Mucosa of stomach (tissue), 1 donor: Measurements from ENCODE around the gene EIF4E1B.

Source experiments
- H3K27me3 ChIP-seq: one replicate; pipeline ENCODE4 v1.7.0; 2013; ENCODE audit warnings: mild to moderate bottlenecking, low read length; ENCODE audit not compliant: control insufficient read depth, insufficient read depth
- H3K36me3 ChIP-seq: one replicate; pipeline ENCODE4 v1.7.0; 2013; ENCODE audit warnings: low read length; ENCODE audit not compliant: control insufficient read depth, insufficient read depth
- H3K4me1 ChIP-seq: one replicate; pipeline ENCODE4 v1.7.0; 2013; ENCODE audit warnings: mild to moderate bottlenecking, low read length; ENCODE audit not compliant: control insufficient read depth, insufficient read depth
- H3K4me3 ChIP-seq: one replicate; pipeline ENCODE4 v1.7.0; 2013; ENCODE audit warnings: low read length
- H3K9ac ChIP-seq: one replicate; pipeline ENCODE4 v1.7.0; 2013; ENCODE audit warnings: mild to moderate bottlenecking, low read length, moderate library complexity
- H3K9me3 ChIP-seq: one replicate; pipeline ENCODE4 v1.7.0; 2013; ENCODE audit warnings: mild to moderate bottlenecking, low read length, moderate library complexity; ENCODE audit not compliant: control insufficient read depth
- donor health status: Pancreatic carcinoma.

The EIF4E1B gene

DNA sequence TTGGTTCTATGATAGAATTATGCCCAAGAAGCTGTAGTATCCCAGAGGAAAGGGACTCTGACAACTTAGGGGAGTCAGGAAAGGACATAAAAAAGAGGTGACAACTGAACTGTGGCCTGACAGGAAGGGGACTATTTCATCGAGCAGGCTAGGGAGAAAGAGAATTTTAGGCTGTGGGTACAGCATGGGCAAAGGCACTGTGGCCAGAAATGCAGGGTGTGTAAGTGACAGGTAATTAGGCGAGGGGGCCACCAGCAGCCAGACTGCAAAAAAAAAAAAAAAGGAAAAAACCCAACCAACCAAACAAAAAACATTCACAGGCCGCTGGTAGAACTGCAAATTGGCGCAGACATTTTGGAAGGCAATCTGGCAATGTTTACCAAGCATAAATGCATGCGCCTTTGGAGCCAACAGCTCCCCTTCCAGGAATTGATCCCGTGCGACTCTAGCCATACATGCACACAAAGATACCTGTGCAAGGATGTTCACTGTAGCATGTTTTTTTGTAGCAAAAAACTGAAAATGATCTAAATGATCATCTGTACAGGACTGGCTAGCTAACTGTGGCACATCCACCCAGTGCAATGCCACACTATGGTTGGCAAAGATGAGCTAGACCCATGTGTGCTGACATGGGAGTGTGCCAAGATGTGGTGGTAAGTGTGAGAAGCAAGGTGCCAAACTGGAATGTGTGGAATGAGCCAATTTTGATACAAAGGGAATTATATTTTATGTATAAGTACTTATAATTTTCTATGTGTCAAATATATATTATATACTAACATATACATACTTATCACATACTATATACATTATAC lies 1.1 kb downstream of the EIF4E1B start:
- Histone ChIP-seq H3K9me3 (no peaks in the 10 kb centered on the region), H3K27me3 (peaks cover 78% of the 10 kb centered on the region), H3K36me3 (no peaks in the 10 kb centered on the region), H3K9ac (no peak overlapping the region), H3K4me1 (peaks cover 15% of the 10 kb centered on the region), H3K4me3 (no peak overlapping the region)

DNA sequence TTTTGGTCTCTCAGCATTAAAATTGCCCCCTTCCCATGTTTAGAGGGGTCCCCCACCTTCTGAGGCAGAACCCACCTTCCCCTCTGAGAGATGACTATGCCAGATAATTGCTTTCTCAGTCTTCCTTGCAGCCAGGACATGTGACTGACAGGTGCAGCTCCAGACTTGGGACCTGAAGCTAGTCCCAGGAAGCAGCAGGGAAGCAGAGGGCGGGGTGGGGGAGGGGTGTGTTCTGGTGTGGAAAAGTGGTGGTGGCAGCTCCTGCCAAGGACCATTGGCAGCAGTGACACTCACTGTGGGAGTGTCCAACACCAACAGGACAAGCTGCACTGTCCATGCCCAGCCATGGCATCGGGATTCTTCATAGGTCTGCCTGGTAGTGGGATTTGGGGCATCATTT lies 2.3 kb downstream of the EIF4E1B start:
- H3K4me1 ChIP-seq, result peaks cover 8% of the 10 kb centered on the region
- peaks cover 70% of the 10 kb centered on the region for H3K27me3 ChIP-seq
- no peak overlapping the region for H3K4me3 ChIP-seq

DNA sequence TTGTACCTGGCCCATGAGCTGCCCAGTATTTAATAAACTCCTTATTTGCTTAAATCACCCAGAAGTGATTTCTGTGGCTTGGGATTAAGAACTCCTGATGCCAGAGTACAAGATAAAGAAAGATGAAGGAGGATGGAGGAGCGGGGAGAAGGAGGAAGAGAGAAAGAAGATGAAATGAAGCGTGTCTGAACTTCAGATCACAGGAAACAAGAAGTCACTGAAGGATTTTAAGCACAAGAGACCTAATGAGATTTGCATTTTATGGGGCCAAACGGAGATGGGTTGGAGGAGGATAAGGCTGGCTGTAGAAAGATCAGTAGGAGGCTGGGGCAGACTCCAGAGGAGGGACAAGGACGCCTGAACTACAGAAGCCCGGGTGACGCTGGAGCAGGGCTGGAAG lies 3.1 kb downstream of the EIF4E1B start:
- no peaks in the 10 kb centered on the region for H3K9me3 ChIP-seq
- no peak overlapping the region for H3K4me3 ChIP-seq
- peaks cover 62% of the 10 kb centered on the region for H3K27me3 ChIP-seq

More for the DNA sequence above, 2.3 kb downstream of the EIF4E1B start:
- H3K9me3 ChIP-seq, result no peaks in the 10 kb centered on the region
- H3K36me3 ChIP-seq, result no peaks in the 10 kb centered on the region
- H3K9ac ChIP-seq, result no peak overlapping the region

DNA sequence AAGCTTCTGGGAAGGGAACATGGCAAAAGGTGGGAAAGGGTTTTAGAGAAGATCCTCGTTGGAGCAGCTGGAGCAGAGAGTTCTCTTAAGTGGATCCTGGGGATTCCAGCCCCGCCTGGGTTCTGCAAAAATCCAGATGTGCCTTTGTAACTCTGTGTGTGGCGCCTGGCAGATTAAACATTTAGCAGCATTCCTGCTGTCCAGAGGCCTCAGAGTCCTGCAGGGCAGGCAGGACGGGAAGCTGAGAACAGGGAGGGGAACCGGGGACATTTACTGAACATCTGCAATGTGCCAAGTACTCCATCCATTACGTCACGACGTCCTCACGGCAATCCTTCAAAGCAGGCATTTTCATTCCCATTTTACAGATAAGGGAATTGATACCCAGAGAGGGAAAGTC lies 6.0 kb downstream of the EIF4E1B start:
- Histone ChIP-seq H3K9me3 (no peaks in the 10 kb centered on the region), H3K4me1 (no peaks in the 10 kb centered on the region), H3K4me3 (no peak overlapping the region), H3K27me3 (peaks cover 34% of the 10 kb centered on the region), H3K9ac (no peak overlapping the region), H3K36me3 (no peaks in the 10 kb centered on the region)

More for the DNA sequence above, 3.1 kb downstream of the EIF4E1B start:
- H3K4me1 ChIP-seq, result peaks cover 8% of the 10 kb centered on the region
- no peaks in the 10 kb centered on the region for H3K36me3 ChIP-seq
- H3K9ac ChIP-seq, result no peak overlapping the region

DNA sequence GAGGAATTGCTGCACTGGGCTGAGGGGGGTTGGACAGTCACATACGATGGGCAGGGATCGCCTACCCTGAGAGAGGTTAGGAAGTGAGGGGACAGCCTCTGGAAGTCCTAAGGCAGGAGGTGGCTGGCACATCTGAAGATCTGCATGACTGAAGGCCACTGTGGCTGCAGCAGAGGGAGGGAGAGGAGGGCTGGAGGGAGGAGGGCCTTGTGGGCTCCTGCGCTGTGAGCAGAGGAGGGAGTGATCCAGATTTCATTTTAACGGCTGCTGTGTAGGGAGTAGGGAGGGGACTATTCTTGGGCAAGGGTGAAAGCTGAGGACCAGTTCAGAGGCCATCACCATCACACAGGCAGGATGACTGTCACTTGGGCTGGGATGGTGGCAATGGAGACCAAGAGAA lies 7.1 kb downstream of the EIF4E1B start:
- peaks cover 29% of the 10 kb centered on the region for H3K27me3 ChIP-seq
- no peak overlapping the region for H3K4me3 ChIP-seq
- no peak overlapping the region for H3K9ac ChIP-seq
- no peaks in the 10 kb centered on the region for H3K4me1 ChIP-seq
- H3K36me3 ChIP-seq, result no peaks in the 10 kb centered on the region
- no peaks in the 10 kb centered on the region for H3K9me3 ChIP-seq

DNA sequence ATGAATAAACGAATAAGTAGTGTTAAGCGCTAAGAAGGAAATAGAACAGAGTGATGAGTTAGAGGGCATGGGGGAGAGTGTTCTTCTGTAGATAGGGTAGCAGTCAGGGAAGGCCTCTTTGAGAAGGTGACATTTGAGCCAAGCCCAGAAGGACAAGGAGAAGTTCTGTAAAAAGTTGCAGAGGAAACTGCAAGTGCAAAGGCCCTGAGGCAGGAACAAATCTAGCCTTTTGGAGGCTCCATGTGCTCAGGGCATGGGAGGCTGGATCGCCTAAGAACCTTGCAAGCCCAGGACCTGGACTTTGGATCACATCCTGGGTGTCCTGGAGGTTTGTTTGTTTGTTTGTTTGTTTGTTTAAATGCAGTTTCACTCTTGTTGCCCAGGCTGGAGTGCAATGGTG lies 8.0 kb downstream of the EIF4E1B start:
- H3K4me3 ChIP-seq, result no peak overlapping the region
- H3K27me3 ChIP-seq, result peaks cover 25% of the 10 kb centered on the region
- H3K36me3 ChIP-seq, result no peaks in the 10 kb centered on the region
- no peak overlapping the region for H3K9ac ChIP-seq
- no peaks in the 10 kb centered on the region for H3K4me1 ChIP-seq
- no peaks in the 10 kb centered on the region for H3K9me3 ChIP-seq

DNA sequence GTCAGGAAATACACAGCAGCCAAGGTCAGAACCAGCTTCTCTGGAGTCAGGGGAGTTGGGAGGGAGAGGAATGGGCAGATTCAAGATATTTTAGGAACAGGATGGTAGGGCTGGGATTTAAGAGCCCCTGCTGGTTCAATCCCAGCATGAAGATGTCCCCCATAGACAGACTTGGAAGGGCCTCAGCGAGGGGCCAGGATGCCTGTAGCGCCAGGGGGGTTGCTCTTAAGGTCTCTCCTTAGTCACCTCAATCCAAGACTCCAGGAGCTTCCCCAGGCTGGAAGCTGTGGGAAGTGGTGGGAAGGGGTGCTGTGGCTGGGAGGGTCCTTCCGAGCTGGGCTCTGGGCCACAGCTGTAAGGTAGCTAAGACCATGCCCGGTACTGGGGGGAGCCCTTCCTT lies 8.7 kb downstream of the EIF4E1B start:
- Histone ChIP-seq H3K4me1 (no peaks in the 10 kb centered on the region), H3K27me3 (peaks cover 21% of the 10 kb centered on the region), H3K36me3 (no peaks in the 10 kb centered on the region), H3K4me3 (no peak overlapping the region), H3K9ac (no peak overlapping the region), H3K9me3 (no peaks in the 10 kb centered on the region)

DNA sequence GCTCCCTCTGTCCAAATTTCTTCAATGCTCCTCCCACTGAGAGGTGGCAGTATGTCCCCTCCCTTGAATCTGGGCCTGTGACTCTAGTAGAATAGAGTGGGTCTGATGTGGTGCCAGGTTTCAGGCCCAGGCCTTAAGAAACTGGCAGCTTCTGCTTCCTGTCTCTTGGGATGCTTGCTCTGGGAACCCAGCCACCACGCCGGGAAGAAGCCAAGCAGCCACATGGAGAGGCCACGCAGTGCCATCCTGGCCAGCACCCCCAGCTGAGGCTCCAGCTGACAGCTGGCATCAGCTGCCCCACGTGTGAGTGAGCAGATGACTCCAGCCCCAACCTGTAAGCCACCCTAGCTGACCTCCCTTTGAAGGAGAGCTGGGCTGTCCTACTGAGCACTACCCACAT lies 9.5 kb downstream of the EIF4E1B start:
- Histone ChIP-seq H3K27me3 (peaks cover 17% of the 10 kb centered on the region), H3K4me1 (no peaks in the 10 kb centered on the region), H3K9ac (no peak overlapping the region), H3K9me3 (no peaks in the 10 kb centered on the region), H3K36me3 (no peaks in the 10 kb centered on the region), H3K4me3 (no peak overlapping the region)

DNA sequence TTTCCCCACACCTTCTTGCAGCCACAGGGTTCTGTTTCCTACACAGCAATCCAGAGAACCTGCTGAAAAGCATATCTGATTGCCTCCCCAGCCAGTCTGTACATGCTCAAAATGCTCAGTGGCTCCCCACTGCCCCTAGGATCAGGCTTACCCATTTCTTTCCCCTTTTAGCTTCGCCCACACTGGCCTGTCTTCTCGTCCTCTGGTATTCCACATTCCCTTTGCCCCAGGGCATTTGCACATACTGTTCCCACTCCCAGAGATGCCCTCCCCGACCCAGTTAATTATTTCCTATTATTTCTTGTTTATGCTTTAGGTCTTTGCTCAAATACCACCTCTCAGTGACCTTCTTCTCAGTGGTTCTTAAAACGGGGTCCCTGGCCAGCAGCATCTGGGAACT lies 10.1 kb downstream of the EIF4E1B start:
- H3K9ac ChIP-seq, result no peak overlapping the region
- no peak overlapping the region for H3K4me3 ChIP-seq
- no peaks in the 10 kb centered on the region for H3K9me3 ChIP-seq
- H3K36me3 ChIP-seq, result no peaks in the 10 kb centered on the region
- peaks cover 12% of the 10 kb centered on the region for H3K27me3 ChIP-seq
- no peaks in the 10 kb centered on the region for H3K4me1 ChIP-seq

DNA sequence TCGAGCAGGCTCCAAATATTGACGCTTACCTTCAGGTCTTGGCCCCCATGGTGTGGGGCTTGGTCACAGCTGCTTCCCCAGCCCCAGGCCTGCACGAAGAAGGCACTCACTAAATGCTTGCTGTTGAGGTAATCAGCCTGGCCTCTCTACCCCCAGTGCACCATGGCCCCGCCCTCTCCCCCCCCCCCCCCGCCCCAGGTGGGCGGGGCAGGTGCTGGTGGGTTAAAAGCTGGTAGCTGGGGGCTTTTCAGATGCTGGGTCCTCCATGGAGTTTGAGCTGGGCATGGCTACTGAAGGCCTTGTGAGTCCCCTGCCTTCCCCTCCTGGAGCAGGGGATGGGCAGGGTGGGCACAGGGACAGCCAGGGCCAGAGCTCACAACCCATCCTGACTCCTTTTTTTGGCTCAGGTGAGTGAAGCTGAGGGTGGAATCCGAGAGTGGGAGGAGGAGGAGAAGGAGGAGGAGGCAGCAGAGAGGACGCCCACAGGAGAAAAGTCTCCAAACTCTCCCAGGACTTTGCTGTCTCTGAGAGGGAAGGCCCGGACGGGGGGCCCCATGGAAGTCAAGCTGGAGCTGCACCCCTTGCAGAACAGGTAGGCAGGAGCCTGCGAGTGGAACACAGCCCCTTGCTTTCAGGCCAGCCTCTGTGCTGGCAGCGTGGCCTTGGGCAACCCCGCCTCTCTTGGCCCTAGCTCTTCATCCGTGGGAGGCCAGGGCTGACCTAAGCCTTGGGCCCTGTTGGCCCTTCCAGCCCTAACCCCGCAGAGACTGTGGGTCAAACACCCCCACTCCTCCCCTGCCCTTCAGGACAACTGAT lies 12.4 kb downstream of the EIF4E1B start:
- no peak overlapping the region for H3K4me3 ChIP-seq
- no peaks in the 10 kb centered on the region for H3K36me3 ChIP-seq
- H3K27me3 ChIP-seq, result peaks cover 7% of the 10 kb centered on the region
- peaks cover 10% of the 10 kb centered on the region for H3K4me1 ChIP-seq
- H3K9ac ChIP-seq, result no peak overlapping the region
- no peaks in the 10 kb centered on the region for H3K9me3 ChIP-seq

DNA sequence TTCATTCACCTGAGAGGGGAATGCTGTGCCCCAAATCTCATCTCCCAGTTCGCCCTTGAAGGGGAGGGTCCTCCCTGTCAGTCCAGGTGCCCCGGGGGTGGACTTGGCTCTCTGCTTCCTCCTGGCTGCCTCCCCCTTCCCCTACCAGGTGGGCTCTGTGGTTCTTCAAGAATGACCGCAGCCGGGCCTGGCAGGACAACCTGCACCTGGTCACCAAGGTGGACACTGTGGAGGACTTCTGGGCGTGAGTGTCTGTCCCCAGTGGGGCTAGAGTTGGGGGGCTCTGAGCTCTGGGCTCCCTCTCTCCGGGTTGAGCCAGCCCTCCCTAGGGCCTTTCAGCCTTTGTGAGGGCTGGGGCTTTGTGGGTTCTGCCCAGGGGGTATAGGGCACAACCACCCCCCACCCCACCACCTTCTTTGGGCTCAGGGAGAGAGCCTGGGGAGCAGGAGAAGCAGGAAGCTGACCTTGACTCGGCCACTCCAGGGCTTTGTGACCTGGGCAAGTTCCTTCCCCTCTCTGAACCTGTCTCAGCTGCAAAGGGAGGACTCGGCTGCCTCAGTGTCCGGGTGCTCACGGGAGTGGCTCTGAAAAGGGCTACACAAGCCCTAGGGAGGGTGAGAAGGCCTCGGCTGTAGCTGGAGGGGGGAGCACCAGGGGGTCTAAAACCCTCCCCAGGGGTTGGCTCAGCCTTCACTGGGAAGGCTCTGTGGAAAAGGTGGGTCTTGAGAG lies 13.2 kb downstream of the EIF4E1B start:
- Histone ChIP-seq H3K27me3 (peaks cover 7% of the 10 kb centered on the region), H3K36me3 (no peaks in the 10 kb centered on the region), H3K4me3 (no peak overlapping the region), H3K9ac (no peak overlapping the region), H3K9me3 (no peaks in the 10 kb centered on the region), H3K4me1 (peaks cover 18% of the 10 kb centered on the region)

DNA sequence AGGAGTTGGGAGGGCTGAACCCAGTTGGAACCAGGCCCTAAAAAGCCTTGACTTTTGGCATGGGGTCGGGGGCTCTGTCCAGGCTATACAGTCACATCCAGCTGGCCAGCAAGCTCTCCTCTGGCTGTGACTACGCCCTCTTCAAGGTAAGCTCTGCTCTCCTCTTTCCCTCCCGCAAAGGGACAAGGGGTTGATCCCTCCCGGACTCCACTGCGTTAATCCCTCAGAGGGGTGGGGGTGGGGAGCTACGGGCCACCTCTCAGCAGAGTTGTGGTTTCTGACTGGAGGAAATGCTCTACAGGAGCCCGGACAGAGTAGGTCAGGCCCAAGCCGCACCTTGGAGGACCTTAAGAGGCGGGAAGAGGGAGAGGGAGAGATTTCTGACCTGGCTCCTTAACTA lies 13.8 kb downstream of the EIF4E1B start:
- no peak overlapping the region for H3K9ac ChIP-seq
- no peaks in the 10 kb centered on the region for H3K36me3 ChIP-seq
- no peak overlapping the region for H3K4me3 ChIP-seq

More for the DNA sequence above, 13.8 kb downstream of the EIF4E1B start:
- Histone ChIP-seq H3K27me3 (peaks cover 7% of the 10 kb centered on the region), H3K4me1 (peaks cover 18% of the 10 kb centered on the region), H3K9me3 (no peaks in the 10 kb centered on the region)
